HepG2 (cell line): ENCODE data around the gene TJAP1. TPM values are rescaled to one million over a fixed set of nuclear protein-coding genes. Genes with fewer than 3 reads are reported as not detected.

Experiments used
- AHDC1 ChIP-seq: sonication (generic); formaldehyde crosslinking; IDR thresholded peaks from 2 replicates; pipeline ENCODE4 v1.5.1; 2020; ENCODE audit warnings: mild to moderate bottlenecking, missing genetic modification reagents, borderline replicate concordance
- ATF1 ChIP-seq: IDR thresholded peaks from 2 replicates; pipeline ENCODE4 v1.6.1; 2016; ENCODE audit warnings: mild to moderate bottlenecking, control low read depth
- ATF6 ChIP-seq: sonication (generic); formaldehyde crosslinking; conservative IDR thresholded peaks from 2 replicates; pipeline ENCODE4 v1.4.0; 2020; ENCODE audit warnings: missing genetic modification reagents
- CHCHD3 ChIP-seq: sonication (generic); formaldehyde crosslinking; IDR thresholded peaks from 2 replicates; pipeline ENCODE4 v1.8.0; 2022; ENCODE audit warnings: mild to moderate bottlenecking, missing genetic modification reagents, moderate library complexity
- FIP1L1 ChIP-seq: fragments of 200-400 bp; formaldehyde crosslinking; IDR thresholded peaks from 2 replicates; pipeline ENCODE4 v1.6.1; 2018; ENCODE audit warnings: low read depth, mild to moderate bottlenecking, low read length, moderate library complexity, borderline replicate concordance; ENCODE audit not compliant: insufficient read depth
- GABPB1 ChIP-seq: IDR thresholded peaks from 2 replicates; pipeline ENCODE4 v1.6.1; 2016; ENCODE audit warnings: mild to moderate bottlenecking, missing genetic modification reagents, moderate library complexity, missing compliant biosample characterization
- GPN1 ChIP-seq: sonication (generic); formaldehyde crosslinking; IDR thresholded peaks from 2 replicates; pipeline ENCODE4 v1.5.1; 2020; ENCODE audit warnings: missing genetic modification reagents, borderline replicate concordance
- HCFC1 ChIP-seq: fragments of 150-350 bp; IDR thresholded peaks from 2 replicates; pipeline ENCODE4 v1.6.1; 2014; ENCODE audit warnings: low read depth, low read length
- MBD4 ChIP-seq: IDR thresholded peaks from 2 replicates; pipeline ENCODE4 v1.6.1; 2012; ENCODE audit warnings: low read length, inconsistent platforms, borderline replicate concordance
- MLXIP ChIP-seq: sonication (generic); formaldehyde crosslinking; IDR thresholded peaks from 2 replicates; pipeline ENCODE4 v1.9.0; 2021; ENCODE audit warnings: missing genetic modification reagents, borderline replicate concordance
- RORA ChIP-seq: sonication (generic); formaldehyde crosslinking; IDR thresholded peaks from 2 replicates; pipeline ENCODE4 v1.5.0; 2020; ENCODE audit warnings: mild to moderate bottlenecking, missing genetic modification reagents, moderate library complexity
- SRSF9 ChIP-seq: fragments of 200-400 bp; formaldehyde crosslinking; IDR thresholded peaks from 2 replicates; pipeline ENCODE4 v1.6.1; 2018; ENCODE audit warnings: borderline replicate concordance, mild to moderate bottlenecking, low read depth, low read length; ENCODE audit not compliant: insufficient read depth, poor library complexity, severe bottlenecking
- ZFYVE20 ChIP-seq: sonication (generic); formaldehyde crosslinking; IDR thresholded peaks from 2 replicates; pipeline ENCODE4 v1.8.0; 2023; ENCODE audit warnings: low read depth, mild to moderate bottlenecking, moderate library complexity, missing genetic modification reagents, borderline replicate concordance
- ZMYM3 ChIP-seq: sonication (generic); formaldehyde crosslinking; IDR thresholded peaks from 2 replicates; pipeline ENCODE4 v1.5.1; 2020; ENCODE audit warnings: mild to moderate bottlenecking, missing genetic modification reagents
- ZNF180 ChIP-seq: sonication (generic); formaldehyde crosslinking; IDR thresholded peaks from 2 replicates; pipeline ENCODE4 v1.4.0; 2020; ENCODE audit warnings: low read depth, missing genetic modification reagents, borderline replicate concordance
- ZNF784 ChIP-seq: sonication (generic); formaldehyde crosslinking; IDR thresholded peaks from 2 replicates; pipeline ENCODE4 v1.5.1; 2020; ENCODE audit warnings: missing genetic modification reagents, mild to moderate bottlenecking, borderline replicate concordance
- polyA plus RNA-seq, 8 experiments: library from polyadenylated mRNA; depleted of rRNA in 3 of 8; stranded (reverse) in 7 of 8; unstranded in 1 of 8; fragments of >200 nt; fragmentation: Illumina TruSeq in 4 of 8; extraction: Trizol in 4 of 8; gene quantifications; 2 replicates each; pipeline versions ENCODE4 v1.2.1 to v1.2.3, GENCODE V29; 2011 to 2016; ENCODE audit warnings: low read depth in 4 of 8, missing spikeins in 1 of 8, mixed read lengths in 1 of 8; ENCODE audit not compliant: insufficient read depth in 1 of 8
- total RNA-seq, 5 experiments: library from RNA; depleted of rRNA; stranded (reverse); fragments of >200 nt; fragmentation: Illumina TruSeq; extraction: Trizol; gene quantifications; 2 replicates each; pipeline ENCODE4 v1.2.3, GENCODE V29; 2016; ENCODE audit warnings: low read depth in 1 of 5

TJAP1 gene
- total and polyA plus RNA-seq, 2 of the 13 experiments (the other 11 are each of a cell fraction or from before 2014, with no cell fraction given) = 15.7 to 41.6 TPM

GRCh38 chr6:43516697-43517504 is 39.5 kb downstream of the TJAP1 start, which contains the start of the genes POLR1C and YIPF3 (continued):
- TF ChIP-seq ATF6 (CRISPR knock-in tag) = no peak; the same call in 1 of the 2 replicates
- TF ChIP-seq HCFC1 = peak; percentile 59; the same call in 1 of the 2 replicates
- TF ChIP-seq FIP1L1 = 0 out of 2 replicates have a peak, but pooled peaks have one; percentile 53
- TF ChIP-seq RORA (CRISPR knock-in tag) = no peak
- TF ChIP-seq ZNF180 (CRISPR knock-in tag) = peak; percentile 56; the same call in 1 of the 2 replicates
- TF ChIP-seq ZFYVE20 = no peak
- peak; percentile 97 for TF ChIP-seq GABPB1 (CRISPR knock-in tag)
- peak; percentile 48 for TF ChIP-seq MLXIP (CRISPR knock-in tag)
- TF ChIP-seq ZNF784 (CRISPR knock-in tag) = 0 out of 2 replicates have a peak, but pooled peaks have one; percentile 81
- TF ChIP-seq AHDC1 = peak; percentile 48; the same call in 1 of the 2 replicates
- no peak for TF ChIP-seq ZMYM3 (CRISPR knock-in tag)
- 0 out of 2 replicates have a peak, but pooled peaks have one; percentile 46 for TF ChIP-seq CHCHD3 (CRISPR knock-in tag)
- no peak for TF ChIP-seq MBD4
- TF ChIP-seq GPN1 (CRISPR knock-in tag) = no peak; the same call in 1 of the 2 replicates
- no peak; the same call in 1 of the 2 replicates for TF ChIP-seq ATF1
- no peak for TF ChIP-seq SRSF9
